K562 (cell line): ENCODE results near the gene ASCC1.

Source experiments
- EZH2 ChIP-seq: IDR thresholded peaks from 2 replicates; pipeline ENCODE4 v1.6.1; 2012; ENCODE audit warnings: low read depth, mild to moderate bottlenecking, inconsistent platforms, low read length, borderline replicate concordance
- HDAC8 ChIP-seq: fragments of 450-650 bp; IDR thresholded peaks from 2 replicates; pipeline ENCODE4 v1.6.1; 2016; ENCODE audit warnings: mild to moderate bottlenecking, missing genetic modification characterization, moderate library complexity, missing compliant biosample characterization
- HNRNPLL ChIP-seq: fragments of 200-400 bp; formaldehyde crosslinking; IDR thresholded peaks from 2 replicates; pipeline ENCODE4 v1.6.1; 2017; ENCODE audit warnings: low read length, low read depth, mild to moderate bottlenecking; ENCODE audit not compliant: poor library complexity, severe bottlenecking
- NR2F6 ChIP-seq: fragments of 450-650 bp; formaldehyde crosslinking; IDR thresholded peaks from 2 replicates; pipeline ENCODE4 v1.4.0; 2020; ENCODE audit warnings: mild to moderate bottlenecking
- RCOR1 ChIP-seq, 2 experiments: IDR thresholded peaks; 2 replicates each; pipeline ENCODE4 v1.6.1; 2012; ENCODE audit warnings: low read depth in 2 of 2, low read length in 2 of 2, borderline replicate concordance in 1 of 2, improper control_type of control experiment in 1 of 2
- SRSF9 ChIP-seq: fragments of 200-400 bp; formaldehyde crosslinking; IDR thresholded peaks from 2 replicates; pipeline ENCODE4 v1.6.1; 2017; ENCODE audit warnings: low read depth, low read length, borderline replicate concordance
- YY1 ChIP-seq, 3 experiments: IDR thresholded peaks; 2 replicates each; pipeline ENCODE4 v1.6.1; 2011; ENCODE audit warnings: low read length in 2 of 3, mild to moderate bottlenecking in 2 of 3, moderate library complexity in 2 of 3, borderline replicate concordance in 1 of 3, control low read depth in 1 of 3, low read depth in 1 of 3; ENCODE audit not compliant: insufficient read depth in 3 of 3, insufficient replicate concordance in 2 of 3, control insufficient read depth in 1 of 3, insufficient read length in 1 of 3; ENCODE audit errors: extremely low read depth in 1 of 3
- ZKSCAN8 ChIP-seq: fragments of 200-800 bp; sonication (Bioruptor generic); IDR thresholded peaks from 2 replicates; pipeline ENCODE4 v1.6.1; 2016; ENCODE audit warnings: missing genetic modification characterization, missing compliant biosample characterization
- TF ChIP-seq, protein P1 (sequence below), 3 experiments: IDR thresholded peaks in 2 of 3; conservative IDR thresholded peaks in 1 of 3; 2 replicates each; pipeline ENCODE4 v1.5.1; 2011 to 2012; ENCODE audit warnings: low read length in 3 of 3, mild to moderate bottlenecking in 3 of 3, control low read depth in 2 of 3, improper control_type of control experiment in 1 of 3, inconsistent platforms in 1 of 3, low read depth in 1 of 3, mixed read lengths in 1 of 3, moderate library complexity in 1 of 3; ENCODE audit not compliant: insufficient read depth in 2 of 3
- TF ChIP-seq, protein P2 (sequence below): fragments of 250-450 bp; sonication (Bioruptor Pico); IDR thresholded peaks from 2 replicates; pipeline ENCODE4 v1.8.0; 2021; ENCODE audit warnings: moderate library complexity, mild to moderate bottlenecking, inconsistent platforms
- TF ChIP-seq, protein P3 (sequence below), 2 experiments: fragments of 450-650 bp; formaldehyde crosslinking in 1 of 2; IDR thresholded peaks; 2 replicates each; pipeline versions ENCODE4 v1.4.0 to v1.6.1; 2014 to 2020; ENCODE audit warnings: mild to moderate bottlenecking in 2 of 2, borderline replicate concordance in 1 of 2, low read depth in 1 of 2

DNA sequence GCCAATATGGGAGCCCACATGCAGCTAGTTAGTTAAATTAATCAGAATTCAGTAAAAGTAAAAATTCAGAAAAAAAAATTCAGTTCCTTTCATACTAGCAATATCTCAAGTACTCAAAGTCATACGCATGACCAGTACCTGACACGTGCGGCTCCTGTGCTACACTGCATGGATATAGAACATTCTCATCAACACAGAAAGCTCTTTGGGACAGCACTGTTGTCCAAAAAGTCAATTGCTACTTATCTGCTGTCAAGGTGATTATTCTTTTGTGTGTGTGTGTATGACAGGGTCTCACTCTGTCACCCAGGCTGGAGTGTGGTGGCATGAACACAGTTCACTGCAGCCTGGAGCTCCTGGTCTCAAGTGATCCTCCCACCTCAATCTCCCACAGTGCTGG, 15.2 kb downstream of the ASCC1 start:
- TF ChIP-seq RCOR1 (IDR thresholded peaks at IDR 0.05; ENCODE audit: borderline replicate concordance in 1 of 2, low read depth in 2 of 2, low read length in 2 of 2) (no peak), ZKSCAN8 (CRISPR knock-in tag) (no peak), SRSF9 (no peak), NR2F6 (CRISPR knock-in tag) (no peak), YY1 (IDR thresholded peaks at IDR 0.05; ENCODE audit: borderline replicate concordance in 1 of 3, control insufficient read depth in 1 of 3, extremely low read depth in 1 of 3, insufficient read depth in 3 of 3, insufficient read length in 1 of 3, insufficient replicate concordance in 2 of 3, low read depth in 1 of 3, low read length in 2 of 3) (no peak), EZH2 (no peak), HNRNPLL (no peak), HDAC8 (tag) (no peak)
- TF ChIP-seq, protein P1, sequence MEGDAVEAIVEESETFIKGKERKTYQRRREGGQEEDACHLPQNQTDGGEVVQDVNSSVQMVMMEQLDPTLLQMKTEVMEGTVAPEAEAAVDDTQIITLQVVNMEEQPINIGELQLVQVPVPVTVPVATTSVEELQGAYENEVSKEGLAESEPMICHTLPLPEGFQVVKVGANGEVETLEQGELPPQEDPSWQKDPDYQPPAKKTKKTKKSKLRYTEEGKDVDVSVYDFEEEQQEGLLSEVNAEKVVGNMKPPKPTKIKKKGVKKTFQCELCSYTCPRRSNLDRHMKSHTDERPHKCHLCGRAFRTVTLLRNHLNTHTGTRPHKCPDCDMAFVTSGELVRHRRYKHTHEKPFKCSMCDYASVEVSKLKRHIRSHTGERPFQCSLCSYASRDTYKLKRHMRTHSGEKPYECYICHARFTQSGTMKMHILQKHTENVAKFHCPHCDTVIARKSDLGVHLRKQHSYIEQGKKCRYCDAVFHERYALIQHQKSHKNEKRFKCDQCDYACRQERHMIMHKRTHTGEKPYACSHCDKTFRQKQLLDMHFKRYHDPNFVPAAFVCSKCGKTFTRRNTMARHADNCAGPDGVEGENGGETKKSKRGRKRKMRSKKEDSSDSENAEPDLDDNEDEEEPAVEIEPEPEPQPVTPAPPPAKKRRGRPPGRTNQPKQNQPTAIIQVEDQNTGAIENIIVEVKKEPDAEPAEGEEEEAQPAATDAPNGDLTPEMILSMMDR (IDR thresholded peaks at IDR 0.05 in 2 of 3, conservative IDR thresholded peaks at IDR 0.05 in 1 of 3; ENCODE audit: insufficient read depth in 2 of 3, low read depth in 1 of 3, low read length in 3 of 3), result no peak
- TF ChIP-seq, protein P2, sequence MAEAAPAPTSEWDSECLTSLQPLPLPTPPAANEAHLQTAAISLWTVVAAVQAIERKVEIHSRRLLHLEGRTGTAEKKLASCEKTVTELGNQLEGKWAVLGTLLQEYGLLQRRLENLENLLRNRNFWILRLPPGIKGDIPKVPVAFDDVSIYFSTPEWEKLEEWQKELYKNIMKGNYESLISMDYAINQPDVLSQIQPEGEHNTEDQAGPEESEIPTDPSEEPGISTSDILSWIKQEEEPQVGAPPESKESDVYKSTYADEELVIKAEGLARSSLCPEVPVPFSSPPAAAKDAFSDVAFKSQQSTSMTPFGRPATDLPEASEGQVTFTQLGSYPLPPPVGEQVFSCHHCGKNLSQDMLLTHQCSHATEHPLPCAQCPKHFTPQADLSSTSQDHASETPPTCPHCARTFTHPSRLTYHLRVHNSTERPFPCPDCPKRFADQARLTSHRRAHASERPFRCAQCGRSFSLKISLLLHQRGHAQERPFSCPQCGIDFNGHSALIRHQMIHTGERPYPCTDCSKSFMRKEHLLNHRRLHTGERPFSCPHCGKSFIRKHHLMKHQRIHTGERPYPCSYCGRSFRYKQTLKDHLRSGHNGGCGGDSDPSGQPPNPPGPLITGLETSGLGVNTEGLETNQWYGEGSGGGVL (CRISPR knock-in tag), result no peak
- TF ChIP-seq, protein P3, sequence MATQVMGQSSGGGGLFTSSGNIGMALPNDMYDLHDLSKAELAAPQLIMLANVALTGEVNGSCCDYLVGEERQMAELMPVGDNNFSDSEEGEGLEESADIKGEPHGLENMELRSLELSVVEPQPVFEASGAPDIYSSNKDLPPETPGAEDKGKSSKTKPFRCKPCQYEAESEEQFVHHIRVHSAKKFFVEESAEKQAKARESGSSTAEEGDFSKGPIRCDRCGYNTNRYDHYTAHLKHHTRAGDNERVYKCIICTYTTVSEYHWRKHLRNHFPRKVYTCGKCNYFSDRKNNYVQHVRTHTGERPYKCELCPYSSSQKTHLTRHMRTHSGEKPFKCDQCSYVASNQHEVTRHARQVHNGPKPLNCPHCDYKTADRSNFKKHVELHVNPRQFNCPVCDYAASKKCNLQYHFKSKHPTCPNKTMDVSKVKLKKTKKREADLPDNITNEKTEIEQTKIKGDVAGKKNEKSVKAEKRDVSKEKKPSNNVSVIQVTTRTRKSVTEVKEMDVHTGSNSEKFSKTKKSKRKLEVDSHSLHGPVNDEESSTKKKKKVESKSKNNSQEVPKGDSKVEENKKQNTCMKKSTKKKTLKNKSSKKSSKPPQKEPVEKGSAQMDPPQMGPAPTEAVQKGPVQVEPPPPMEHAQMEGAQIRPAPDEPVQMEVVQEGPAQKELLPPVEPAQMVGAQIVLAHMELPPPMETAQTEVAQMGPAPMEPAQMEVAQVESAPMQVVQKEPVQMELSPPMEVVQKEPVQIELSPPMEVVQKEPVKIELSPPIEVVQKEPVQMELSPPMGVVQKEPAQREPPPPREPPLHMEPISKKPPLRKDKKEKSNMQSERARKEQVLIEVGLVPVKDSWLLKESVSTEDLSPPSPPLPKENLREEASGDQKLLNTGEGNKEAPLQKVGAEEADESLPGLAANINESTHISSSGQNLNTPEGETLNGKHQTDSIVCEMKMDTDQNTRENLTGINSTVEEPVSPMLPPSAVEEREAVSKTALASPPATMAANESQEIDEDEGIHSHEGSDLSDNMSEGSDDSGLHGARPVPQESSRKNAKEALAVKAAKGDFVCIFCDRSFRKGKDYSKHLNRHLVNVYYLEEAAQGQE (IDR thresholded peaks at IDR 0.05; ENCODE audit: borderline replicate concordance), result no peak
- TF ChIP-seq, protein P3 (CRISPR knock-in tag; IDR thresholded peaks at IDR 0.05; ENCODE audit: low read depth), result no peak
